WTC11 (cell line): ENCODE data around the gene ATAD2B.

Experiments used
- CREM ChIP-seq: sonication (generic); formaldehyde crosslinking; IDR thresholded peaks from 2 replicates; pipeline ENCODE4 v1.8.1; 2022; ENCODE audit warnings: mild to moderate bottlenecking, missing genetic modification reagents, moderate library complexity
- CTCF ChIP-seq: fragments of 200-600 bp; IDR thresholded peaks from 2 replicates; pipeline ENCODE4 v1.8.0; 2022; ENCODE audit warnings: antibody characterized with exemption
- E2F1 ChIP-seq: sonication (generic); formaldehyde crosslinking; IDR thresholded peaks from 2 replicates; pipeline ENCODE4 v1.8.0; 2022; ENCODE audit warnings: mild to moderate bottlenecking, missing genetic modification reagents
- HMGA2 ChIP-seq: fragments of 250-450 bp; sonication (Bioruptor Pico); IDR thresholded peaks from 2 replicates; pipeline ENCODE4 v1.4.0; 2021; ENCODE audit warnings: mild to moderate bottlenecking, moderate library complexity
- RELA ChIP-seq: sonication (generic); formaldehyde crosslinking; IDR thresholded peaks from 2 replicates; pipeline ENCODE4 v1.8.1; 2022; ENCODE audit warnings: missing genetic modification reagents, mild to moderate bottlenecking, borderline replicate concordance
- SMAD3 ChIP-seq: sonication (generic); formaldehyde crosslinking; IDR thresholded peaks from 2 replicates; pipeline ENCODE4 v1.8.0; 2022; ENCODE audit warnings: missing genetic modification reagents, mild to moderate bottlenecking, borderline replicate concordance
- SMAD4 ChIP-seq: sonication (generic); formaldehyde crosslinking; IDR thresholded peaks from 2 replicates; pipeline ENCODE4 v1.8.0; 2022; ENCODE audit warnings: mild to moderate bottlenecking, missing genetic modification reagents
- ZNF138 ChIP-seq: sonication (generic); formaldehyde crosslinking; conservative IDR thresholded peaks from 2 replicates; pipeline ENCODE4 v1.8.1; 2022; ENCODE audit warnings: mild to moderate bottlenecking, moderate library complexity, missing genetic modification reagents
- TF ChIP-seq, protein P1 (sequence below): sonication (generic); formaldehyde crosslinking; IDR thresholded peaks from 2 replicates; pipeline ENCODE4 v1.8.1; 2023; ENCODE audit warnings: mild to moderate bottlenecking, missing genetic modification reagents, moderate library complexity
- TF ChIP-seq, protein P2 (sequence below): sonication (generic); formaldehyde crosslinking; IDR thresholded peaks from 2 replicates; pipeline ENCODE4 v1.8.0; 2022; ENCODE audit warnings: mild to moderate bottlenecking, missing genetic modification reagents
- TF ChIP-seq, protein P3 (sequence below): sonication (generic); formaldehyde crosslinking; IDR thresholded peaks from 2 replicates; pipeline ENCODE4 v1.8.0; 2022; ENCODE audit warnings: mild to moderate bottlenecking, missing genetic modification reagents
- TF ChIP-seq, protein P4 (sequence below): sonication (generic); formaldehyde crosslinking; IDR thresholded peaks from 2 replicates; pipeline ENCODE4 v1.8.1; 2023; ENCODE audit warnings: mild to moderate bottlenecking, missing genetic modification reagents, borderline replicate concordance

GRCh38 chr2:23837871-23838270 is 89.1 kb downstream of the ATAD2B start:
- TF ChIP-seq HMGA2 (CRISPR knock-in tag) = no peak
- no peak for TF ChIP-seq E2F1 (CRISPR knock-in tag)
- TF ChIP-seq, protein P1, sequence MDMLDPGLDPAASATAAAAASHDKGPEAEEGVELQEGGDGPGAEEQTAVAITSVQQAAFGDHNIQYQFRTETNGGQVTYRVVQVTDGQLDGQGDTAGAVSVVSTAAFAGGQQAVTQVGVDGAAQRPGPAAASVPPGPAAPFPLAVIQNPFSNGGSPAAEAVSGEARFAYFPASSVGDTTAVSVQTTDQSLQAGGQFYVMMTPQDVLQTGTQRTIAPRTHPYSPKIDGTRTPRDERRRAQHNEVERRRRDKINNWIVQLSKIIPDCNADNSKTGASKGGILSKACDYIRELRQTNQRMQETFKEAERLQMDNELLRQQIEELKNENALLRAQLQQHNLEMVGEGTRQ (CRISPR knock-in tag) = no peak
- TF ChIP-seq CTCF = no peak
- no peak for TF ChIP-seq RELA (CRISPR knock-in tag)
- TF ChIP-seq ZNF138 (CRISPR knock-in tag) = no peak
- TF ChIP-seq SMAD3 = no peak
- TF ChIP-seq CREM (CRISPR knock-in tag) = no peak
- no peak for TF ChIP-seq SMAD4 (CRISPR knock-in tag)
- TF ChIP-seq, protein P2, sequence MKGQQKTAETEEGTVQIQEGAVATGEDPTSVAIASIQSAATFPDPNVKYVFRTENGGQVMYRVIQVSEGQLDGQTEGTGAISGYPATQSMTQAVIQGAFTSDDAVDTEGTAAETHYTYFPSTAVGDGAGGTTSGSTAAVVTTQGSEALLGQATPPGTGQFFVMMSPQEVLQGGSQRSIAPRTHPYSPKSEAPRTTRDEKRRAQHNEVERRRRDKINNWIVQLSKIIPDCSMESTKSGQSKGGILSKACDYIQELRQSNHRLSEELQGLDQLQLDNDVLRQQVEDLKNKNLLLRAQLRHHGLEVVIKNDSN (CRISPR knock-in tag) = no peak
- TF ChIP-seq, protein P3, sequence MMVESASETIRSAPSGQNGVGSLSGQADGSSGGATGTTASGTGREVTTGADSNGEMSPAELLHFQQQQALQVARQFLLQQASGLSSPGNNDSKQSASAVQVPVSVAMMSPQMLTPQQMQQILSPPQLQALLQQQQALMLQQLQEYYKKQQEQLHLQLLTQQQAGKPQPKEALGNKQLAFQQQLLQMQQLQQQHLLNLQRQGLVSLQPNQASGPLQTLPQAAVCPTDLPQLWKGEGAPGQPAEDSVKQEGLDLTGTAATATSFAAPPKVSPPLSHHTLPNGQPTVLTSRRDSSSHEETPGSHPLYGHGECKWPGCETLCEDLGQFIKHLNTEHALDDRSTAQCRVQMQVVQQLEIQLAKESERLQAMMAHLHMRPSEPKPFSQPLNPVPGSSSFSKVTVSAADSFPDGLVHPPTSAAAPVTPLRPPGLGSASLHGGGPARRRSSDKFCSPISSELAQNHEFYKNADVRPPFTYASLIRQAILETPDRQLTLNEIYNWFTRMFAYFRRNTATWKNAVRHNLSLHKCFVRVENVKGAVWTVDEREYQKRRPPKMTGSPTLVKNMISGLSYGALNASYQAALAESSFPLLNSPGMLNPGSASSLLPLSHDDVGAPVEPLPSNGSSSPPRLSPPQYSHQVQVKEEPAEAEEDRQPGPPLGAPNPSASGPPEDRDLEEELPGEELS (CRISPR knock-in tag) = no peak
- TF ChIP-seq, protein P4, sequence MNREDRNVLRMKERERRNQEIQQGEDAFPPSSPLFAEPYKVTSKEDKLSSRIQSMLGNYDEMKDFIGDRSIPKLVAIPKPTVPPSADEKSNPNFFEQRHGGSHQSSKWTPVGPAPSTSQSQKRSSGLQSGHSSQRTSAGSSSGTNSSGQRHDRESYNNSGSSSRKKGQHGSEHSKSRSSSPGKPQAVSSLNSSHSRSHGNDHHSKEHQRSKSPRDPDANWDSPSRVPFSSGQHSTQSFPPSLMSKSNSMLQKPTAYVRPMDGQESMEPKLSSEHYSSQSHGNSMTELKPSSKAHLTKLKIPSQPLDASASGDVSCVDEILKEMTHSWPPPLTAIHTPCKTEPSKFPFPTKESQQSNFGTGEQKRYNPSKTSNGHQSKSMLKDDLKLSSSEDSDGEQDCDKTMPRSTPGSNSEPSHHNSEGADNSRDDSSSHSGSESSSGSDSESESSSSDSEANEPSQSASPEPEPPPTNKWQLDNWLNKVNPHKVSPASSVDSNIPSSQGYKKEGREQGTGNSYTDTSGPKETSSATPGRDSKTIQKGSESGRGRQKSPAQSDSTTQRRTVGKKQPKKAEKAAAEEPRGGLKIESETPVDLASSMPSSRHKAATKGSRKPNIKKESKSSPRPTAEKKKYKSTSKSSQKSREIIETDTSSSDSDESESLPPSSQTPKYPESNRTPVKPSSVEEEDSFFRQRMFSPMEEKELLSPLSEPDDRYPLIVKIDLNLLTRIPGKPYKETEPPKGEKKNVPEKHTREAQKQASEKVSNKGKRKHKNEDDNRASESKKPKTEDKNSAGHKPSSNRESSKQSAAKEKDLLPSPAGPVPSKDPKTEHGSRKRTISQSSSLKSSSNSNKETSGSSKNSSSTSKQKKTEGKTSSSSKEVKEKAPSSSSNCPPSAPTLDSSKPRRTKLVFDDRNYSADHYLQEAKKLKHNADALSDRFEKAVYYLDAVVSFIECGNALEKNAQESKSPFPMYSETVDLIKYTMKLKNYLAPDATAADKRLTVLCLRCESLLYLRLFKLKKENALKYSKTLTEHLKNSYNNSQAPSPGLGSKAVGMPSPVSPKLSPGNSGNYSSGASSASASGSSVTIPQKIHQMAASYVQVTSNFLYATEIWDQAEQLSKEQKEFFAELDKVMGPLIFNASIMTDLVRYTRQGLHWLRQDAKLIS (CRISPR knock-in tag) = no peak
